Measurements from ENCODE around the gene PTDSS2.
A peak's percentile ranks its signal among the peaks of the same experiment; 100 is the strongest.
"Not testable (repeated sequence)": the region's sequence is repeated elsewhere in the genome, so short reads cannot be mapped to it uniquely, and the experiment has no call there.

The PTDSS2 gene

GRCh38 chr11:410711-411110 lies 39.4 kb upstream of the PTDSS2 start:
- H3K18ac ChIP-seq (ENCODE audit: low read depth in 1 of 2, low read length in 2 of 2); H2AFZ ChIP-seq (ENCODE audit: low read depth, low read length); H3K14ac ChIP-seq (ENCODE audit: low read length in 2 of 2); H4K8ac ChIP-seq (ENCODE audit: low read length); H4K91ac ChIP-seq (ENCODE audit: low read length); H2BK120ac ChIP-seq (ENCODE audit: low read depth, low read length); H2BK12ac ChIP-seq (ENCODE audit: low read length in 2 of 2); H3K27ac ChIP-seq (ENCODE audit: low read length, poor library complexity, severe bottlenecking); DNase-seq; H3K4me2 ChIP-seq (ENCODE audit: low read length, poor library complexity, severe bottlenecking); H3K9me3 ChIP-seq (ENCODE audit: control insufficient read depth, low read length); H3K36me3 ChIP-seq (ENCODE audit: control insufficient read depth in 1 of 2, insufficient read depth in 2 of 2, low read depth in 1 of 2, low read length in 2 of 2); H3K4me3 ChIP-seq (ENCODE audit: insufficient read depth in 1 of 2, low read depth in 1 of 2, low read length in 2 of 2); H3K23ac ChIP-seq (ENCODE audit: low read length in 2 of 2); H3K9ac ChIP-seq (ENCODE audit: low read length); H2BK15ac ChIP-seq (ENCODE audit: low read depth, poor library complexity, severe bottlenecking); H3K4ac ChIP-seq (ENCODE audit: low read depth in 1 of 2, low read length in 2 of 2); H2BK5ac ChIP-seq (ENCODE audit: low read depth, low read length, poor library complexity, severe bottlenecking); H2AK5ac ChIP-seq (ENCODE audit: low read length, severe bottlenecking); H3K79me1 ChIP-seq (replicated peaks; ENCODE audit: low read length, poor library complexity, severe bottlenecking): not testable (repeated sequence)
- H3K27me3 ChIP-seq (ENCODE audit: control insufficient read depth in 1 of 2, insufficient read depth in 1 of 2, low read length in 2 of 2) = peaks cover 0 to 14% of the 10 kb centered on the region in 2 experiments
- 94% methylated on average over 3 of the region's 13 CpGs for WGBS
- peaks cover 72% of the 10 kb centered on the region for H3K4me1 ChIP-seq (ENCODE audit: control insufficient read depth, insufficient read depth, low read depth, low read length)

GRCh38 chr11:411520-411919 lies 38.6 kb upstream of the PTDSS2 start:
- DNase-seq; H3K18ac ChIP-seq (ENCODE audit: low read depth in 1 of 2, low read length in 2 of 2); H2BK120ac ChIP-seq (ENCODE audit: low read depth, low read length); H3K14ac ChIP-seq (ENCODE audit: low read length in 2 of 2); H3K23ac ChIP-seq (ENCODE audit: low read length in 2 of 2); H3K27ac ChIP-seq (ENCODE audit: low read length, poor library complexity, severe bottlenecking); H3K4me2 ChIP-seq (ENCODE audit: low read length, poor library complexity, severe bottlenecking); H4K91ac ChIP-seq (ENCODE audit: low read length); H3K9ac ChIP-seq (ENCODE audit: low read length); H4K8ac ChIP-seq (ENCODE audit: low read length); H3K79me1 ChIP-seq (replicated peaks; ENCODE audit: low read length, poor library complexity, severe bottlenecking); H3K4me3 ChIP-seq (ENCODE audit: insufficient read depth in 1 of 2, low read depth in 1 of 2, low read length in 2 of 2); H3K36me3 ChIP-seq (ENCODE audit: control insufficient read depth in 1 of 2, insufficient read depth in 2 of 2, low read depth in 1 of 2, low read length in 2 of 2); H2BK5ac ChIP-seq (ENCODE audit: low read depth, low read length, poor library complexity, severe bottlenecking); H3K9me3 ChIP-seq (ENCODE audit: control insufficient read depth, low read length); H3K4ac ChIP-seq (ENCODE audit: low read depth in 1 of 2, low read length in 2 of 2); H2AFZ ChIP-seq (ENCODE audit: low read depth, low read length); H2BK12ac ChIP-seq (ENCODE audit: low read length in 2 of 2); H2AK5ac ChIP-seq (ENCODE audit: low read length, severe bottlenecking); H2BK15ac ChIP-seq (ENCODE audit: low read depth, poor library complexity, severe bottlenecking): not testable (repeated sequence)
- WGBS = 96% methylated on average over 6 of the region's 11 CpGs
- Histone ChIP-seq H3K27me3 (ENCODE audit: control insufficient read depth in 1 of 2, insufficient read depth in 1 of 2, low read length in 2 of 2) (peaks cover 0 to 22% of the 10 kb centered on the region in 2 experiments), H3K4me1 (ENCODE audit: control insufficient read depth, insufficient read depth, low read depth, low read length) (peaks cover 72% of the 10 kb centered on the region)

GRCh38 chr11:412641-413119 lies 37.4 kb upstream of the PTDSS2 start:
- Histone ChIP-seq H3K27me3 (ENCODE audit: control insufficient read depth in 1 of 2, insufficient read depth in 1 of 2, low read length in 2 of 2) (peaks cover 0 to 33% of the 10 kb centered on the region in 2 experiments), H3K4me1 (ENCODE audit: control insufficient read depth, insufficient read depth, low read depth, low read length) (peaks cover 73% of the 10 kb centered on the region), H2BK12ac (ENCODE audit: low read length in 2 of 2) (peak overlapping the region in 1 of 2 experiments; percentile 59), H3K4ac (ENCODE audit: low read depth in 1 of 2, low read length in 2 of 2) (no peak overlapping the region), H3K14ac (ENCODE audit: low read length in 2 of 2) (peak overlapping the region in 1 of 2 experiments; percentile 26), H4K8ac (ENCODE audit: low read length) (no peak overlapping the region), H3K9ac (ENCODE audit: low read length) (no peak overlapping the region), H2BK15ac (ENCODE audit: low read depth, poor library complexity, severe bottlenecking) (no peak overlapping the region), H3K27ac (ENCODE audit: low read length, poor library complexity, severe bottlenecking) (no peak overlapping the region), H3K9me3 (ENCODE audit: control insufficient read depth, low read length) (no peaks in the 10 kb centered on the region), H3K36me3 (ENCODE audit: control insufficient read depth in 1 of 2, insufficient read depth in 2 of 2, low read depth in 1 of 2, low read length in 2 of 2) (no peaks in the 10 kb centered on the region), H2AFZ (ENCODE audit: low read depth, low read length) (no peak overlapping the region), H2AK5ac (ENCODE audit: low read length, severe bottlenecking) (no peak overlapping the region), H3K4me2 (ENCODE audit: low read length, poor library complexity, severe bottlenecking) (no peak overlapping the region), H2BK120ac (ENCODE audit: low read depth, low read length) (no peak overlapping the region), H3K23ac (ENCODE audit: low read length in 2 of 2) (no peak overlapping the region), H3K18ac (ENCODE audit: low read depth in 1 of 2, low read length in 2 of 2) (peak overlapping the region; percentile 16 to 37), H2BK5ac (ENCODE audit: low read depth, low read length, poor library complexity, severe bottlenecking) (no peak overlapping the region), H4K91ac (ENCODE audit: low read length) (no peak overlapping the region), H3K4me3 (ENCODE audit: insufficient read depth in 1 of 2, low read depth in 1 of 2, low read length in 2 of 2) (no peak overlapping the region), H3K79me1 (replicated peaks; ENCODE audit: low read length, poor library complexity, severe bottlenecking) (no peaks in the 10 kb centered on the region)
- DNase-seq = no peak
- WGBS = 91% methylated on average over 12 of the region's 15 CpGs

GRCh38 chr11:413120-414081 lies 36.7 kb upstream of the PTDSS2 start:
- Histone ChIP-seq H3K9me3 (ENCODE audit: control insufficient read depth, low read length) (no peaks in the 10 kb centered on the region), H3K36me3 (ENCODE audit: control insufficient read depth in 1 of 2, insufficient read depth in 2 of 2, low read depth in 1 of 2, low read length in 2 of 2) (no peaks in the 10 kb centered on the region), H2BK120ac (ENCODE audit: low read depth, low read length) (no peak overlapping the region), H3K4me1 (ENCODE audit: control insufficient read depth, insufficient read depth, low read depth, low read length) (peaks cover 71% of the 10 kb centered on the region), H2BK5ac (ENCODE audit: low read depth, low read length, poor library complexity, severe bottlenecking) (no peak overlapping the region), H3K14ac (ENCODE audit: low read length in 2 of 2) (peak overlapping the region in 1 of 2 experiments; percentile 72), H4K8ac (ENCODE audit: low read length) (peak overlapping the region; percentile 22), H2BK12ac (ENCODE audit: low read length in 2 of 2) (peak overlapping the region in 1 of 2 experiments; percentile 59), H3K27me3 (ENCODE audit: control insufficient read depth in 1 of 2, insufficient read depth in 1 of 2, low read length in 2 of 2) (peaks cover 0 to 40% of the 10 kb centered on the region in 2 experiments), H2AFZ (ENCODE audit: low read depth, low read length) (no peak overlapping the region), H3K23ac (ENCODE audit: low read length in 2 of 2) (no peak overlapping the region), H3K18ac (ENCODE audit: low read depth in 1 of 2, low read length in 2 of 2) (peak overlapping the region; percentile 16 to 37), H2AK5ac (ENCODE audit: low read length, severe bottlenecking) (no peak overlapping the region), H3K9ac (ENCODE audit: low read length) (no peak overlapping the region), H2BK15ac (ENCODE audit: low read depth, poor library complexity, severe bottlenecking) (no peak overlapping the region), H3K27ac (ENCODE audit: low read length, poor library complexity, severe bottlenecking) (no peak overlapping the region), H3K79me1 (replicated peaks; ENCODE audit: low read length, poor library complexity, severe bottlenecking) (no peaks in the 10 kb centered on the region), H3K4me2 (ENCODE audit: low read length, poor library complexity, severe bottlenecking) (no peak overlapping the region), H3K4ac (ENCODE audit: low read depth in 1 of 2, low read length in 2 of 2) (no peak overlapping the region), H3K4me3 (ENCODE audit: insufficient read depth in 1 of 2, low read depth in 1 of 2, low read length in 2 of 2) (no peak overlapping the region), H4K91ac (ENCODE audit: low read length) (no peak overlapping the region)
- DNase-seq = no peak
- WGBS = 68% methylated on average over 13 of the region's 14 CpGs
